ENCODE measurements around the gene AMPH. TPM values are rescaled to one million over a fixed set of nuclear protein-coding genes. Genes with fewer than 3 reads are reported as not detected.

Gene AMPH
- total and polyA plus RNA-seq, 2 donors (not counting 1 experiment from before 2014, with no cell fraction given) = 2.4 to 3.6 TPM

DNA sequence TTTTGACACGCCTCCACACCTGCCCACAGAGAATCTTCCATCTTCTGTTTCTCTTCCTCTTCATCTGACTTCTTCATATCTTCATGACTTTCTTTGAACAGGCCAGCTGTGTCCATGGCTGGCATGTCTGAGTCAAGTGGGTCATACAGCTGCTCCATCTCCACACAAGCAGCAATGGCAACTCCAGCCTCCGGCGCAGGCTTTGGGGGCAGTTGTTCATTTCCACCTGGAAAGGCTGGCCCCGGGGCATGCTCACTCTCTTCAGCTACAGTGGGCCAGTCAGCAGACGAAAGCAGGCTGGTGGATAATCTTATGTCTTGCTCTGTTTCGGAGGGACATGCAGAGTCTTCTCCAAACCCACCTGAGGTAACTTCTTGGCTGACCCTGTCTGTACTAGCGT, 202.1 kb downstream of the AMPH start:
- TF ChIP-seq CTCF (conservative IDR thresholded peaks at IDR 0.05 in 1 of 2, IDR thresholded peaks at IDR 0.05 in 1 of 2; ENCODE audit: low read depth in 1 of 2, low read length in 2 of 2) = no peak
- TF ChIP-seq EZH2 (IDR thresholded peaks at IDR 0.05; ENCODE audit: low read length, missing control alignments) = no peak
- Histone ChIP-seq H3K27ac (ENCODE audit: insufficient read depth, low read length) (no peak overlapping the region), H3K27me3 (ENCODE audit: control insufficient read depth, insufficient read depth, low read length) (no peaks in the 10 kb centered on the region), H3K4me3 (replicated peaks in 1 of 4; ENCODE audit: control extremely low read depth in 1 of 4, insufficient read depth in 1 of 4, low read depth in 3 of 4, low read length in 4 of 4) (no peak overlapping the region), H3K36me3 (ENCODE audit: control insufficient read depth, insufficient read depth, low read length) (no peaks in the 10 kb centered on the region), H4K20me1 (ENCODE audit: control insufficient read depth, extremely low read depth, insufficient read depth, low read length) (no peaks in the 10 kb centered on the region), H3K9ac (ENCODE audit: insufficient read depth, low read length) (no peak overlapping the region), H2AFZ (ENCODE audit: low read length) (no peak overlapping the region), H3K4me1 (ENCODE audit: control insufficient read depth, extremely low read depth, insufficient read depth, low read length) (no peaks in the 10 kb centered on the region), H3K79me2 (ENCODE audit: control insufficient read depth, insufficient read depth, low read length) (no peaks in the 10 kb centered on the region), H3K9me3 (ENCODE audit: control insufficient read depth, insufficient read depth, low read depth, low read length) (no peaks in the 10 kb centered on the region), H3K4me2 (ENCODE audit: extremely low read depth, insufficient read depth, low read length) (no peak overlapping the region)
- no peak for DNase-seq (ENCODE audit: low read depth in 2 of 2)

DNA sequence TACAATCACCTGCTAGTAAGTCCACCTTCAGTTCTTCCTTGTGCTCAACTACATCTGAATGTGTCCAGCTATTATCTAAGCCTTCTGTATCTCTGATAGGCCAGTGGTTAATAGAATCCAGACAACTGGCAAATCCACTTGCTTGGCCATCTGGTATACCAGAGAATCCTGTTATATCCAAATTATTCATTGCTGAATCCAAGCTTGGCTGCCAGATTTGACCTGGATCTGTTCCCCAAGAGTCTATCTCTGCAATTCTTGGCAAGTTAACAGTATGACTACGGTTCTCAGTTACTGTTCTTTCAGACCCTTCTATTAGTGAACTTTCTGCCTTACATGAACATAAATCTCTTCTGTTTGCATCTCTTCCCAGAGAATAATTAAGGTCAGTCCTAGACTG, 203.1 kb downstream of the AMPH start:
- Histone ChIP-seq H3K27me3 (ENCODE audit: control insufficient read depth, insufficient read depth, low read length) (no peaks in the 10 kb centered on the region), H3K36me3 (ENCODE audit: control insufficient read depth, insufficient read depth, low read length) (no peaks in the 10 kb centered on the region), H3K9me3 (ENCODE audit: control insufficient read depth, insufficient read depth, low read depth, low read length) (no peaks in the 10 kb centered on the region), H3K79me2 (ENCODE audit: control insufficient read depth, insufficient read depth, low read length) (no peaks in the 10 kb centered on the region), H4K20me1 (ENCODE audit: control insufficient read depth, extremely low read depth, insufficient read depth, low read length) (no peaks in the 10 kb centered on the region), H3K4me3 (replicated peaks in 1 of 4; ENCODE audit: control extremely low read depth in 1 of 4, insufficient read depth in 1 of 4, low read depth in 3 of 4, low read length in 4 of 4) (no peak overlapping the region), H3K27ac (ENCODE audit: insufficient read depth, low read length) (no peak overlapping the region), H3K9ac (ENCODE audit: insufficient read depth, low read length) (no peak overlapping the region), H3K4me2 (ENCODE audit: extremely low read depth, insufficient read depth, low read length) (no peak overlapping the region), H3K4me1 (ENCODE audit: control insufficient read depth, extremely low read depth, insufficient read depth, low read length) (no peaks in the 10 kb centered on the region), H2AFZ (ENCODE audit: low read length) (no peak overlapping the region)
- TF ChIP-seq EZH2 (IDR thresholded peaks at IDR 0.05; ENCODE audit: low read length, missing control alignments) (no peak), CTCF (conservative IDR thresholded peaks at IDR 0.05 in 1 of 2, IDR thresholded peaks at IDR 0.05 in 1 of 2; ENCODE audit: low read depth in 1 of 2, low read length in 2 of 2) (no peak)
- peak; percentile 11 to 24 for DNase-seq (ENCODE audit: low read depth in 2 of 2)

- no peak overlapping the region for H2AFZ ChIP-seq (ENCODE audit: low read length)
- TF ChIP-seq CTCF (conservative IDR thresholded peaks at IDR 0.05 in 1 of 2, IDR thresholded peaks at IDR 0.05 in 1 of 2; ENCODE audit: low read depth in 1 of 2, low read length in 2 of 2) (no peak), EZH2 (IDR thresholded peaks at IDR 0.05; ENCODE audit: low read length, missing control alignments) (no peak)
- H3K27me3 ChIP-seq (ENCODE audit: control insufficient read depth, insufficient read depth, low read length) = no peaks in the 10 kb centered on the region
Measured at GRCh38 chr7:38427279-38427955, 203.8 kb downstream of the AMPH start.

More at GRCh38 chr7:38427279-38427955, 203.8 kb downstream of the AMPH start:
- no peaks in the 10 kb centered on the region for H3K79me2 ChIP-seq (ENCODE audit: control insufficient read depth, insufficient read depth, low read length)
- H4K20me1 ChIP-seq (ENCODE audit: control insufficient read depth, extremely low read depth, insufficient read depth, low read length) = no peaks in the 10 kb centered on the region
- no peaks in the 10 kb centered on the region for H3K9me3 ChIP-seq (ENCODE audit: control insufficient read depth, insufficient read depth, low read depth, low read length)
- H3K4me2 ChIP-seq (ENCODE audit: extremely low read depth, insufficient read depth, low read length) = no peak overlapping the region
- no peak overlapping the region for H3K27ac ChIP-seq (ENCODE audit: insufficient read depth, low read length)
- H3K9ac ChIP-seq (ENCODE audit: insufficient read depth, low read length) = no peak overlapping the region
- DNase-seq (ENCODE audit: low read depth in 2 of 2) = no peak
- H3K4me1 ChIP-seq (ENCODE audit: control insufficient read depth, extremely low read depth, insufficient read depth, low read length) = no peaks in the 10 kb centered on the region
- no peaks in the 10 kb centered on the region for H3K36me3 ChIP-seq (ENCODE audit: control insufficient read depth, insufficient read depth, low read length)
- no peak overlapping the region for H3K4me3 ChIP-seq (replicated peaks in 1 of 4; ENCODE audit: control extremely low read depth in 1 of 4, insufficient read depth in 1 of 4, low read depth in 3 of 4, low read length in 4 of 4)
